Activated B cell treated with CpG ODN at 0.5 μM for 24 hours (primary cell): ENCODE data around the gene HSD17B8. TPM values are rescaled to one million over a fixed set of nuclear protein-coding genes. Genes with fewer than 3 reads are reported as not detected.

ENCODE experiments used
- ATAC-seq: fragments of 200-7000 bp; cut with Tn5 transposase; one replicate; pipeline ENCODE4 v1.10.0; 2021; ENCODE audit warnings: low read depth, mild to moderate bottlenecking, moderate library complexity
- CTCF ChIA-PET: fragments of 350-600 bp; sonication (Branson Sonifier 250); formaldehyde crosslinking; loops from one replicate; lab custom pipeline; 2021; ENCODE audit warnings: antibody characterized with exemption; lab: Charles Lee
- POLR2A ChIA-PET: fragments of 350-600 bp; sonication (Branson Sonifier 250); formaldehyde crosslinking; loops from one replicate; lab custom pipeline; 2021; ENCODE audit warnings: antibody characterized with exemption; lab: Charles Lee
- DNase-seq: peaks from one replicate; pipeline ENCODE4 v3.0.0; 2022
- H3K27ac Mint-ChIP-seq: one replicate; pipeline ENCODE4 v1.8.0; 2020; ENCODE audit warnings: mixed read lengths
- H3K27me3 Mint-ChIP-seq: one replicate; pipeline ENCODE4 v1.8.0; 2021; ENCODE audit warnings: mixed read lengths
- H3K36me3 Mint-ChIP-seq: one replicate; pipeline ENCODE4 v1.8.0; 2021; ENCODE audit warnings: low read depth, mixed read lengths
- H3K4me1 Mint-ChIP-seq: one replicate; pipeline ENCODE4 v1.8.0; 2021; ENCODE audit warnings: mixed read lengths
- H3K4me3 Mint-ChIP-seq: one replicate; pipeline ENCODE4 v1.8.0; 2020; ENCODE audit warnings: mild to moderate bottlenecking, mixed read lengths
- H3K9me3 Mint-ChIP-seq: one replicate; pipeline ENCODE4 v1.8.0; 2020; ENCODE audit warnings: mixed read lengths
- intact Hi-C: fragments of 100-400 bp; cut with micrococcal nuclease; formaldehyde crosslinking; loops from one replicate; pipeline ENCODE4 v1.15.1; 2024
- total RNA-seq: library from RNA; stranded (reverse); gene quantifications from 2 replicates; pipeline ENCODE4 v1.2.3, GENCODE V29; 2022
- TF ChIP-seq, protein P1 (sequence below): fragments of 200-600 bp; IDR thresholded peaks from one replicate; pipeline ENCODE4 v1.8.0; 2022; ENCODE audit warnings: antibody characterized with exemption, mild to moderate bottlenecking

HSD17B8 gene
- total RNA-seq, 1 donor from 2014 or later, result 12.3 TPM

DNA sequence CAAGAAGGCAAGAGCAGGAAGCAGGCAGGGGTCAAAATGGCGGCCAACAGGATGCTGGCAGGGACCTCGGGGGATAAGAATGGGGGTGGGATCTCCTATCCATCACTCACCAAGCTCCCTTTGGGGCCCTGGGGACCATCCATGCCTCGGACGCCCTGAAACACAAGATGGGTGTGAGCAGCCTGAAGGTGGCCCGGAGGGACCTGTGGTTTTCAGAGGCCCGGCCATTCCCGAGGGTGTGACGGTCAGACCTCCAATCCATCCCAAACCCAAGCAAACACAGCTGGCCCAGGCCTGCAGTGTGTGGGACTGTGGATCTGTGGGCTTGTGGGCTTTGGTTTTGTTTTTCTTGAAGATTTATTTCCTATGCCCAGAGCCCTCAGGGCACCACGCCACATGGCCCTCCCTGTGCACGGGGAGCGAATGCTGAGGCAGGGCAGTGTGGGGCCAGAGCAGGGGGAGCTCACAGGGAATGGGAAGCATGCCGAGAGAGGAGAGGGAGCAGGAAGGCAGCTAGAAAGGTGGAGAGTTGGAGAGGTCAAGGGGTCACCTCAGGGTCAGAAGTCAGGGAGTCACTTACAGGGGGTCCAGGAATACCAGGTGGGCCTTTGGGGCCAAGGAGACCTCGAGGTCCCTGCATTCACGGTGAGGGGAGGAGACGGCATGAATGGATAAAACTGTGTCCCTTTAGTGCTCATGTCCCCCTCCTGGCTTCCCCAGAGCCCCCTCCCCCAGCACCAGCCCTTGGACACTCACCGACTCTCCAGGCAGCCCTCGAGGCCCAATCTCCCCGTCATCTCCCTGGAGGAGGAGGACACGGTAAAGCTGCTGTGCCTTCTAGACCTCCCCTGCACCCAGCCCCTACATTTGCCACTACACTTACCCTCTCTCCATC, 26.7 kb upstream of the HSD17B8 start:
- Mint-ChIP-seq H3K27ac (no peak overlapping the region), H3K9me3 (peaks cover 2% of the 10 kb centered on the region), H3K4me1 (peaks cover 3% of the 10 kb centered on the region), H3K36me3 (no peaks in the 10 kb centered on the region), H3K27me3 (peaks cover 8% of the 10 kb centered on the region), H3K4me3 (no peak overlapping the region)
- POLR2A ChIA-PET, result no interaction called here
- CTCF ChIA-PET, result no interaction called here
- TF ChIP-seq, protein P1, sequence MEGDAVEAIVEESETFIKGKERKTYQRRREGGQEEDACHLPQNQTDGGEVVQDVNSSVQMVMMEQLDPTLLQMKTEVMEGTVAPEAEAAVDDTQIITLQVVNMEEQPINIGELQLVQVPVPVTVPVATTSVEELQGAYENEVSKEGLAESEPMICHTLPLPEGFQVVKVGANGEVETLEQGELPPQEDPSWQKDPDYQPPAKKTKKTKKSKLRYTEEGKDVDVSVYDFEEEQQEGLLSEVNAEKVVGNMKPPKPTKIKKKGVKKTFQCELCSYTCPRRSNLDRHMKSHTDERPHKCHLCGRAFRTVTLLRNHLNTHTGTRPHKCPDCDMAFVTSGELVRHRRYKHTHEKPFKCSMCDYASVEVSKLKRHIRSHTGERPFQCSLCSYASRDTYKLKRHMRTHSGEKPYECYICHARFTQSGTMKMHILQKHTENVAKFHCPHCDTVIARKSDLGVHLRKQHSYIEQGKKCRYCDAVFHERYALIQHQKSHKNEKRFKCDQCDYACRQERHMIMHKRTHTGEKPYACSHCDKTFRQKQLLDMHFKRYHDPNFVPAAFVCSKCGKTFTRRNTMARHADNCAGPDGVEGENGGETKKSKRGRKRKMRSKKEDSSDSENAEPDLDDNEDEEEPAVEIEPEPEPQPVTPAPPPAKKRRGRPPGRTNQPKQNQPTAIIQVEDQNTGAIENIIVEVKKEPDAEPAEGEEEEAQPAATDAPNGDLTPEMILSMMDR, result no peak
- no peak for ATAC-seq
- no peak for DNase-seq
- intact Hi-C loops, result no loop called here

DNA sequence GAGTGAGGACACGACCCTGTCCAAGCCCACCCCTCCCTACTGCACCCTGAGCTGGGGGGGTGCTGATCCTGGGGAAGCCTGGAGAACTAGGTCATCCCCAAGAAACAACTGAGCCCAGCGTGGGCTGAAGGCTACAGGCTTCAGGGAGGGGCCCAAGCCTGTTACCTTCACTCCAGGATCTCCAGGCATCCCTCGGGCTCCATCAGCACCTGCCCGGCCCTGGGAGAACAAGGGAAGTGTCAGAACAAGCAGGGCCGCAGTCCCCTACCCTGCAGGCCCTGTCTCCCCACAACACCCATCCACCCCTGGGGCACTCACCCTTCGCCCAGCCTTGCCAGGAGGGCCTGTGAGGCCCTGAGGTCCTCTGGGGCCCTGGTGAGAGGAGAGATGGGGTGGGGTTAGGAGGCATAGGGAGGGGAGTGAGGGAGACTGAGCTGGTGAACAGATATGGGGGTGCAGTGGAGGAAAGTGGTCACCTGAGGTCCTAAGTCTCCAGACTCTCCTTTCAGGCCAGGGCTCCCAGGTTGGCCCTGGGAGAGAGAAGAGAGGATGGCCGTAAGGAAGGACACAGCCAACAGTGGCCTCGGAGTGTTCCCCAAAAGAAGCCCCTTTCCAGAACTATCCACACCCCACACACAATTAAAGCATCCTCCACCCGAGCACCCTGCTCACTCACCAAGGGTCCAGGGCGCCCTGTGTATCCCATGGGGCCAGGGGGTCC, 25.5 kb upstream of the HSD17B8 start:
- intact Hi-C loops, result loop anchor here (1.0 kb wide), 1 partner anchor 14 kb away; no protein-coding TSS in a partner anchor
- H3K27me3 Mint-ChIP-seq, result peaks cover 6% of the 10 kb centered on the region
- ATAC-seq (no peak), DNase-seq (no peak)
- H3K9me3 Mint-ChIP-seq, result peaks cover 12% of the 10 kb centered on the region
- H3K4me3 Mint-ChIP-seq, result no peak overlapping the region
- ChIA-PET CTCF (no interaction called here), POLR2A (no interaction called here)
- H3K27ac Mint-ChIP-seq, result no peak overlapping the region
- peaks cover 14% of the 10 kb centered on the region for H3K4me1 Mint-ChIP-seq
- TF ChIP-seq, protein P1, result no peak
- peaks cover 9% of the 10 kb centered on the region for H3K36me3 Mint-ChIP-seq

DNA sequence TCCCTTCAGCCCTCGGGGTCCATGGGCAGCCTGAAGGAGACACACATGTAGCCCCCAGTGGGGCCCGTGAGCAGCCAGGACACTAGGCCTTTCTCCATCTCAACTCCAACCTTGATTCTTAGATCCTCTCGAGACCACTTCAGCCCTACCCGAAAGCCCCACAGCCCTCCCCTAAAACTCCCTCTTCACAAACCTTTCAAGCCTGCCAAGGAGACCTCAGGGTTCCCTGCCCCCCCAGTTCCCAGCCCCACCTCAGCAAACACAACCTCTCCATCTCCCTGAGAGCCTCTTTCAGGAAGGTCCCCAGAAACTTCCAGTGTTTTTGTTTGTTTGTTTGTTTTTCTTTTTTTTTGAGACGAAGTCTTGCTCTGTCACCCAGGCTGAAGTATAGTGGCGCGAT, 23.3 kb upstream of the HSD17B8 start:
- ATAC-seq (no peak), DNase-seq (no peak)
- Mint-ChIP-seq H3K4me3 (no peak overlapping the region), H3K36me3 (peaks cover 9% of the 10 kb centered on the region), H3K27me3 (peaks cover 14% of the 10 kb centered on the region), H3K4me1 (peaks cover 14% of the 10 kb centered on the region), H3K27ac (no peak overlapping the region), H3K9me3 (peaks cover 12% of the 10 kb centered on the region)
- POLR2A ChIA-PET, result no interaction called here
- TF ChIP-seq, protein P1, result no peak
- intact Hi-C loops, result no loop called here
- CTCF ChIA-PET, result no interaction called here

DNA sequence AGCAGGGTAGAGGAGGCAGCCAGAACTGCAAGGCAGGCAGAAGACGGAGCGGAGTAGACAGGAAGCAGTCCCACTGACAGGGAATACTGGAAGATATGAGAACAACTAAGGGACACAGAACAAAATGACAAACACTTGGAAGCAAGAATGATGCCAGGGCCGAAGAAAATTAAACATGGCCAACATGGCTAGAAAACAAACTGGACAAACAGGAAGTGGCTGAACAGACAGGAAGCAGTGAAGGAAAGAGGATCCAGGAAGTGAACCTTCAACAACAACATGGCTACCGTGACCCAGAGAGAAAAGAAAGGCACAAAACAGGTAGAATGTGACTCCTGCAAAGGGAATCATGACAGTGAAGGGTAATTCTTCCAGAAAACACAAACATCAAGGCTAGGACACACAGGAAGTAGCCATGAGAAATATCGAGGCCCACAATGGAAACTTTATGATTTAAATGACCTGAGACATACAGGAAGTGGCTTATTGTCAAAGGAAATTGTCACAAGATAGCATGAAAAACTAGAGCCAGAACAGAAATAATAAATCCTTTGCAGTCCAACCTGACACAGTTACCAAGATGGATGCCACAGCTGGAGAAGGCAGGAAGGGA, 21.3 kb upstream of the HSD17B8 start:
- Mint-ChIP-seq H3K36me3 (peaks cover 9% of the 10 kb centered on the region), H3K27me3 (peaks cover 27% of the 10 kb centered on the region), H3K9me3 (peaks cover 12% of the 10 kb centered on the region), H3K4me3 (peak overlapping the region; percentile 42), H3K27ac (peak overlapping the region; percentile 57), H3K4me1 (peaks cover 17% of the 10 kb centered on the region)
- ATAC-seq (peak; percentile 49), DNase-seq (no peak)
- ChIA-PET CTCF (interaction anchor here (1.1 to 1.4 kb wide), 2 partner anchors 14 to 65 kb away, joined by 3 to 4 read pairs; no protein-coding TSS in a partner anchor), POLR2A (interaction anchor here (0.6 to 1.8 kb wide), 7 partner anchors 9 to 211 kb away, joined by 3 to 11 read pairs (median 3); partner anchors contain the start of genes COL11A2, RING1, RPS18 and VPS52)
- TF ChIP-seq, protein P1, result no peak
- intact Hi-C loops, result no loop called here
